22Rv1 (cell line): Measurements from ENCODE around the gene COA3.

Experiments
- ZFX ChIP-seq: fragments of 450-650 bp; IDR thresholded peaks from 2 replicates; pipeline ENCODE4 v1.6.1; 2017; ENCODE audit warnings: antibody characterized with exemption, borderline replicate concordance
- TF ChIP-seq, protein P1 (sequence below): fragments of 450-650 bp; IDR thresholded peaks from 2 replicates; pipeline ENCODE4 v1.5.1; 2017; ENCODE audit warnings: mild to moderate bottlenecking

- TF ChIP-seq, protein P1, sequence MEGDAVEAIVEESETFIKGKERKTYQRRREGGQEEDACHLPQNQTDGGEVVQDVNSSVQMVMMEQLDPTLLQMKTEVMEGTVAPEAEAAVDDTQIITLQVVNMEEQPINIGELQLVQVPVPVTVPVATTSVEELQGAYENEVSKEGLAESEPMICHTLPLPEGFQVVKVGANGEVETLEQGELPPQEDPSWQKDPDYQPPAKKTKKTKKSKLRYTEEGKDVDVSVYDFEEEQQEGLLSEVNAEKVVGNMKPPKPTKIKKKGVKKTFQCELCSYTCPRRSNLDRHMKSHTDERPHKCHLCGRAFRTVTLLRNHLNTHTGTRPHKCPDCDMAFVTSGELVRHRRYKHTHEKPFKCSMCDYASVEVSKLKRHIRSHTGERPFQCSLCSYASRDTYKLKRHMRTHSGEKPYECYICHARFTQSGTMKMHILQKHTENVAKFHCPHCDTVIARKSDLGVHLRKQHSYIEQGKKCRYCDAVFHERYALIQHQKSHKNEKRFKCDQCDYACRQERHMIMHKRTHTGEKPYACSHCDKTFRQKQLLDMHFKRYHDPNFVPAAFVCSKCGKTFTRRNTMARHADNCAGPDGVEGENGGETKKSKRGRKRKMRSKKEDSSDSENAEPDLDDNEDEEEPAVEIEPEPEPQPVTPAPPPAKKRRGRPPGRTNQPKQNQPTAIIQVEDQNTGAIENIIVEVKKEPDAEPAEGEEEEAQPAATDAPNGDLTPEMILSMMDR, result no peak
- no peak for TF ChIP-seq ZFX
Observed at GRCh38 chr17:42804918-42805367, 6.4 kb upstream of the COA3 start.
